ENCODE results near the gene MICU1. TPM values are rescaled to one million over a fixed set of nuclear protein-coding genes. Genes with fewer than 3 reads are reported as not detected.

Gene MICU1
- total and polyA plus RNA-seq, 12 donors = 34.2 to 54.1 (median 44.3) TPM

DNA sequence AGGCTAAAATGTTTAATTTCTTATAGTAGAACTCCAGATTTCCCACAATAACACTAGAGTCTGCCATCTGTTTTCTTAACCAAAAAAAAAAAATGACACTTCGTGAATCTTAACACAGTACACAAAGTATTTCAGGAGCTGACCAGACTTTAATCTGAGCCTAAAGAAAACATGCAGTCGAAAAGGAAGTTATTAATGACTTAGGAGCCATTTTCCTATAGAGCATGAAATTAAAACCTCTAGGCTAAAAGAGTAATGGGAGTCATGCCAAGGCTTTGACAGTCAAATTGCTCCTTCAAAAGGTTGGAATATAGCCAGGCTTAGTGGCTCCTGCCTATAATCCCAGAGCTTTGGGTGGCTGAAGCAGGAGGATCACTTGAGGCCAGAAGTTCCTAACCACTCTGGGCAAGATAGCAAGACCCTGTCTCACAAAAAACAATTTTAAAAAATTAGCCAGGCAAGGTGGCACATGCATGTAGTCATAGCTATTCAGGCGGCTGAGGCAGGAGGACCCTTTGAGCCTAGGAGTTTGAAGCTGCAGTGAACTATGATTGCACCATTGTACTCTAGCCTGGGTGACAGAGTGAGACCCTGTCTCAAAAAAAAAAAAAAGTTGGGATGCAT is 13.6 kb downstream of the MICU1 start:
- TF ChIP-seq, protein P1, sequence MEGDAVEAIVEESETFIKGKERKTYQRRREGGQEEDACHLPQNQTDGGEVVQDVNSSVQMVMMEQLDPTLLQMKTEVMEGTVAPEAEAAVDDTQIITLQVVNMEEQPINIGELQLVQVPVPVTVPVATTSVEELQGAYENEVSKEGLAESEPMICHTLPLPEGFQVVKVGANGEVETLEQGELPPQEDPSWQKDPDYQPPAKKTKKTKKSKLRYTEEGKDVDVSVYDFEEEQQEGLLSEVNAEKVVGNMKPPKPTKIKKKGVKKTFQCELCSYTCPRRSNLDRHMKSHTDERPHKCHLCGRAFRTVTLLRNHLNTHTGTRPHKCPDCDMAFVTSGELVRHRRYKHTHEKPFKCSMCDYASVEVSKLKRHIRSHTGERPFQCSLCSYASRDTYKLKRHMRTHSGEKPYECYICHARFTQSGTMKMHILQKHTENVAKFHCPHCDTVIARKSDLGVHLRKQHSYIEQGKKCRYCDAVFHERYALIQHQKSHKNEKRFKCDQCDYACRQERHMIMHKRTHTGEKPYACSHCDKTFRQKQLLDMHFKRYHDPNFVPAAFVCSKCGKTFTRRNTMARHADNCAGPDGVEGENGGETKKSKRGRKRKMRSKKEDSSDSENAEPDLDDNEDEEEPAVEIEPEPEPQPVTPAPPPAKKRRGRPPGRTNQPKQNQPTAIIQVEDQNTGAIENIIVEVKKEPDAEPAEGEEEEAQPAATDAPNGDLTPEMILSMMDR (IDR thresholded peaks at IDR 0.05) = no peak
- Histone ChIP-seq H3K4me1 (peaks cover 0 to 27% (median 11%) of the 10 kb centered on the region in 9 donors), H3K9me3 (peaks cover 0 to 10% (median 0%) of the 10 kb centered on the region in 11 donors), H3K36me3 (no peaks in the 10 kb centered on the region), H3K4me3 (peak overlapping the region in 8 of 10 donors; percentile 13 to 41 (median 31)), H3K27ac (peak overlapping the region in 8 of 10 donors; percentile 9 to 77 (median 48)), H3K27me3 (no peaks in the 10 kb centered on the region)
- ATAC-seq = peak in 6 of 8 donors; percentile 32 to 52 (median 44)
- WGBS, 2 donors = 49 to 52% methylated on average over 3 of the region's 3 CpGs
- intact Hi-C loops (cut with DNase I) = no loop called here
- peak in 1 of 2 donors; percentile 10 for DNase-seq

DNA sequence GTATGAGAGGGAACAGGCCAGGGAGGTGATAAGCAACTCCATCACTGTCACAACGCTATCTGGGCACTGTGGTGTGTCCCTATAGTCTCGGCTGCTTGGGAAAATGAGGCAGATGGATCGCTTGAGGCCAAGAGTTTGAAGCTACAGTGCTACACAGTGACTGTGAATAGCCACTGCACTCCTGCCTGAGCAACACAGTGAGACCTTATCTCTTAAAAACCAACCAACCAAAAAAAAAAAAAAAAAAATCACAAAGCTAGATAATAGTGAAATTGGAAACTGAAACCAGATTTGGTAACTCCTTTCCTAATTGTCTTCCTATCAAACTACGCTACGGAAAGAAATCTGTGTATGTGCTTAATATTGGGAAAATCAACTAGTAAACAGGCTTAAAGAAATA is 14.1 kb downstream of the MICU1 start:
- no peaks in the 10 kb centered on the region for H3K36me3 ChIP-seq
- ATAC-seq (peak in 5 of 8 donors; percentile 60 to 76 (median 69)), DNase-seq (no peak)
- peak overlapping the region in 8 of 10 donors; percentile 9 to 77 (median 48) for H3K27ac ChIP-seq
- H3K4me1 ChIP-seq = peaks cover 0 to 21% (median 11%) of the 10 kb centered on the region in 9 donors
- TF ChIP-seq, protein P1 (IDR thresholded peaks at IDR 0.05) = peak in 1 of 9 donors; percentile 11
- intact Hi-C loops (cut with DNase I) = no loop called here
- H3K27me3 ChIP-seq = no peaks in the 10 kb centered on the region
- 36 to 62% methylated on average over 5 of the region's 5 CpGs for WGBS, 2 donors
- H3K4me3 ChIP-seq = peak overlapping the region in 8 of 10 donors; percentile 13 to 41 (median 31)
- peaks cover 0 to 10% (median 0%) of the 10 kb centered on the region in 11 donors for H3K9me3 ChIP-seq

DNA sequence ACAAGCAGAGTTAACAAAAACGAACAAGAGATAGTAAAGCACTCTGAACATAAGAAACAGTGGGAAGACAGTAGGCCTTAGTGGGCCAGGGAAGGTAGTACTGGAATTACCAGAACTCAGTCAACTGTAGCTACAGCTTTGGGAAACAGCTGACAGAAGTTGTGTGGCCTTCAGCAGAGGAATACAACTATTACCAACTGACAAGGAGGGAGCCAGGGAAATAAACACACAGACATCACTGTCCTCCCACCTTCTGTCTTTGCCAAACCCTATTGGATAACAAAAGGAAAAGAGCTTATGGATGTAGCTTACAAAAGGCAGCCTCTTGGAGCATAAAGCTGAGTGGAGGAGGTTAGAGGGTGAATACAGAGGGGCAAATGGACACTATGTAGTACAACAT is 15.4 kb downstream of the MICU1 start:
- WGBS, 2 donors = 77 to 87% methylated on average over 1 of the region's 1 CpG
- TF ChIP-seq, protein P1 (IDR thresholded peaks at IDR 0.05) = no peak

DNA sequence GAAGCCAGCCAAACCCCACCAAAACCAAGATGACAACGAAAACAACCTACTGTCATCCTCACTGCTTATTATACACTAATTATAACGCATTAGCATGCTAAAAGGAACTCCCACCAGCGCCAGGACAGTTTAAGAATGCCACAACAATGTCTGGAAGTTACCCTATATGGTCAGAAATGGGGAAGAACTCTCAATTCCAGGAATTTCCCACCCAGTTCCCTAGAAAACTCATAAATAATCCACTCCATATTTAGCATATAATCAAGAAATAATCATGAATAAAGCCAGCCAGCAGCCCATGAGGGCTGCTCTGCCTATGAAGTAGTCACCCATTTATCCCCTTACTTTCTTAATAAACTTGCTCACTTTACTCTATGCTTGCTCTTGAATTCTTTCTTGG is 20.8 kb downstream of the MICU1 start:
- H3K27ac ChIP-seq = no peak overlapping the region
- no peak for ATAC-seq
- H3K4me1 ChIP-seq = peaks cover 0 to 10% (median 0%) of the 10 kb centered on the region in 9 donors
- 74 to 84% methylated on average over 3 of the region's 3 CpGs for WGBS, 2 donors
- H3K27me3 ChIP-seq = no peaks in the 10 kb centered on the region
- H3K9me3 ChIP-seq = no peaks in the 10 kb centered on the region
- DNase-seq = no peak
- TF ChIP-seq, protein P1 (IDR thresholded peaks at IDR 0.05) = no peak
- no peak overlapping the region for H3K4me3 ChIP-seq
- intact Hi-C loops (cut with DNase I) = no loop called here
- peaks cover 0 to 5% (median 0%) of the 10 kb centered on the region in 9 donors for H3K36me3 ChIP-seq

More for the DNA sequence above, 15.4 kb downstream of the MICU1 start:
- intact Hi-C loops (cut with DNase I) = no loop called here
- DNase-seq (no peak), ATAC-seq (no peak)
- no peak overlapping the region for H3K4me3 ChIP-seq
- H3K27me3 ChIP-seq = no peaks in the 10 kb centered on the region
- peaks cover 0 to under 1% (median 0%) of the 10 kb centered on the region in 11 donors for H3K9me3 ChIP-seq
- no peaks in the 10 kb centered on the region for H3K36me3 ChIP-seq
- peaks cover 0 to 18% (median 11%) of the 10 kb centered on the region in 9 donors for H3K4me1 ChIP-seq
- H3K27ac ChIP-seq = peak overlapping the region in 1 of 10 donors; percentile 77

Data from heart right ventricle (tissue), 16 donors.